CD1c-positive myeloid dendritic cell (primary cell): ENCODE results near the gene ODF2L.

ENCODE experiments used
- DNase-seq: peaks from one replicate; pipeline ENCODE4 v3.0.0-alpha.2; 2016; ENCODE audit errors: extremely low spot score

ODF2L gene

GRCh38 chr1:86318436-86318835 lies 77.7 kb downstream of the ODF2L start:
- DNase-seq, result no peak

GRCh38 chr1:86317926-86318325 lies 78.2 kb downstream of the ODF2L start:
- DNase-seq, result no peak

GRCh38 chr1:86305731-86306130 lies 90.4 kb downstream of the ODF2L start:
- no peak for DNase-seq

GRCh38 chr1:86303041-86303690 lies 93.0 kb downstream of the ODF2L start:
- no peak for DNase-seq
